Subcutaneous adipose tissue (tissue), 4 donors: Measurements from ENCODE around the gene ARHGEF17. TPM values are rescaled to one million over a fixed set of nuclear protein-coding genes. Genes with fewer than 3 reads are reported as not detected.

ENCODE experiments used
- total RNA-seq, 4 donors: library from RNA; depleted of rRNA; stranded (reverse); fragments of >200 nt; gene quantifications; one replicate each; pipeline ENCODE4 v1.1.0, GENCODE V29; 2016
- TF ChIP-seq, protein P1 (sequence below): fragments of 450-650 bp; IDR thresholded peaks from one replicate; pipeline ENCODE4 v1.5.1; 2016; ENCODE audit warnings: low read depth, mild to moderate bottlenecking, control low read depth, antibody characterized with exemption, moderate library complexity

Gene ARHGEF17
- total RNA-seq, 4 donors from 2014 or later = 13.1 to 95.1 (median 28.3) TPM

DNA sequence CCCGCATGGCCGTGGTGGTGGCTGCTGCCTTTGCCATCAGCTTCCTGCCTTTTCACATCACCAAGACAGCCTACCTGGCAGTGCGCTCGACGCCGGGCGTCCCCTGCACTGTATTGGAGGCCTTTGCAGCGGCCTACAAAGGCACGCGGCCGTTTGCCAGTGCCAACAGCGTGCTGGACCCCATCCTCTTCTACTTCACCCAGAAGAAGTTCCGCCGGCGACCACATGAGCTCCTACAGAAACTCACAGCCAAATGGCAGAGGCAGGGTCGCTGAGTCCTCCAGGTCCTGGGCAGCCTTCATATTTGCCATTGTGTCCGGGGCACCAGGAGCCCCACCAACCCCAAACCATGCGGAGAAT, 10.9 kb upstream of the ARHGEF17 start:
- TF ChIP-seq, protein P1, sequence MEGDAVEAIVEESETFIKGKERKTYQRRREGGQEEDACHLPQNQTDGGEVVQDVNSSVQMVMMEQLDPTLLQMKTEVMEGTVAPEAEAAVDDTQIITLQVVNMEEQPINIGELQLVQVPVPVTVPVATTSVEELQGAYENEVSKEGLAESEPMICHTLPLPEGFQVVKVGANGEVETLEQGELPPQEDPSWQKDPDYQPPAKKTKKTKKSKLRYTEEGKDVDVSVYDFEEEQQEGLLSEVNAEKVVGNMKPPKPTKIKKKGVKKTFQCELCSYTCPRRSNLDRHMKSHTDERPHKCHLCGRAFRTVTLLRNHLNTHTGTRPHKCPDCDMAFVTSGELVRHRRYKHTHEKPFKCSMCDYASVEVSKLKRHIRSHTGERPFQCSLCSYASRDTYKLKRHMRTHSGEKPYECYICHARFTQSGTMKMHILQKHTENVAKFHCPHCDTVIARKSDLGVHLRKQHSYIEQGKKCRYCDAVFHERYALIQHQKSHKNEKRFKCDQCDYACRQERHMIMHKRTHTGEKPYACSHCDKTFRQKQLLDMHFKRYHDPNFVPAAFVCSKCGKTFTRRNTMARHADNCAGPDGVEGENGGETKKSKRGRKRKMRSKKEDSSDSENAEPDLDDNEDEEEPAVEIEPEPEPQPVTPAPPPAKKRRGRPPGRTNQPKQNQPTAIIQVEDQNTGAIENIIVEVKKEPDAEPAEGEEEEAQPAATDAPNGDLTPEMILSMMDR = no peak

DNA sequence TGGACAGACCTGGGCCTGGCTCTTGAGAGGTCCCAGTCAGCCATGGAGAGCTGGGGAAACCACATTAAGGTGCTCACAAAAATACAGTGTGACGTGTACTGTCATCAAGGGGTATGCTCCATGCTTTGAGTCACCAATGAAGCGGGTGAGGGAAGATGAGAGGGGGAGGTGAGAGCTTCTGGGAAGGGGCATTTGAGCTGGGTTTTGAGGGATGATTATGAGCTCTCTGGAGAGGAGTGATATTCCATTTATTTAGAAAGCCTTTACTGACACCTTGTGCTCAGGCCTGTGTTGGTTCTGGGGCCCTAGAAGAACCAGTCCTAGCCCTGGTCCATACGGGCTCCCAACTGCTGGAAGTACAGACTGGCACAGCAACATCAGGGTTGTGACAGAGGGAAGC, 10.4 kb upstream of the ARHGEF17 start:
- TF ChIP-seq, protein P1 = no peak

DNA sequence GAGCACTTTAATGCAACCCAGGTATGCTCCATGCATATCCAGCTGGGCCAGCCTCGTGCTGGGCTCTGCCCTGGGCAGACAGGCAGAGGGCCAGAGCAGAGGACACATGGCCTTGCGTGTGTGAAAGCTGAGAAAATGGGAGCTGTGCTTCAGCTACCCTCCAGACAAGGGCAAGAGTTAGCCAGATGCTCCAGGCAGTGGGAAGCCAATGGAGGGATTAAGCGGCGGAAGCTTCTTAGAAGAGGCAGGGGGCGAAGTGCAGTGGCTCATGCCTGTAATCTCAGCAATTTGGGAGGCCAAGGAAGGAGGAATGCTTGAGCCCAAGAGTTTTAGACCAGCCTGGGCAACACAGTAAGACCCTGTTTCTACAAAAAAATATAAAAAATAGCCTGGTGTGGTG, 9.8 kb upstream of the ARHGEF17 start:
- TF ChIP-seq, protein P1 = no peak

DNA sequence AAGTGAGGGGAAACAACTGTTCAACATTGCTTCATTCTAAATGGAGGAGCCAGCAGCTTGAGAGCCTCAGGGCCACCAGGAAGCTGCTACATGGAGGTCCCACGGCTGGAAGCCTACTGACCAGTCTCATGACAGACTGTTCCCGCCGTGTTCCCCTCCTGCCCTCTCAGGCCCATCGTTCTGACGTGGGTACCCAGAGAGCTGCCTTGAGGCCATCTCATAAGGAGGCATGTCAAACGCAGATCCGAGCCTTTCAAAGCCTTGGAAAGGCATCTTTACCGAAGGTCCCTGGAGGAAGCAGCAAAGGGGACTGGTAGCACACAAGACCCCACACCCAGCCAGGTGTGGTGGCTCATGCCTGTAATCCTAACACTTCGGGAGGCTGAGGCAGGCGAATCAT, 8.3 kb upstream of the ARHGEF17 start:
- TF ChIP-seq, protein P1 = no peak

DNA sequence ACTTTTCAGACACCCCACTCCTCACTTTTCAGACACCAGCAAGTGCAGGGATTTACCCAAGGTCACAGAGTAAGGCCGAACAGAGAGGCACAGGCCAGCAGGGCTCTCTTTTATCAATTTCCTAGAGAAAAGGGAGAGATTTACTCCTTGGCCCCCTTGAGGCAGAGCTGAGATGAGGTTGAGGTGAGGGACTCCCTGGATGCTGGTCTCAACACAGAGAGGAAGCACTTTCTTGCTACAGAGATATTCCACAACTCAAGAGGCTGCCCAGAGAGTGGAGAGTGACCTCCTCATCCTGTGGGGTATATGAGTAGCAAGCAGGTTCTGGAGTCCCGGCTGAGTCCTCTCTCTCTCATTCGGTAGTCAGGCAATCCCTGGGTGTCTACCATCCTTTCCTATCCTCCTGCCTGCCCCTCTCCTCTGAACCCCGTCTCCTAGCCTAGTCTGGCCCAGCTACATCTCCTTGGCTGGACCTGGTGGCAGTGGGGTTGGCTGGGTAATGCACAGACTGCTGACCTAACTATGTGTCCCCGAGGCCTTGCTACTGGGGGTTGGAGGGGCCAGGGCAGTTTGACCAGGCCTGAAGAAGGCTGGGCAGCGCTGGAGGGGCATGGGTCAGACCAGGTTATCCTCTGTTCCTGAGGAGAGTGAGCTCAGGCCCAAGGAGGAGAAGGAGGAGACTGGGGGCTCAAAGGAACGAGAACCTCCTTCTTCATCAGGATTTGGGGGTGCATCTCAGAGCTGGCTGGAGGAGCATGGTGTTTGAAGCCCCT, 1.8 kb upstream of the ARHGEF17 start:
- TF ChIP-seq, protein P1 = no peak

DNA sequence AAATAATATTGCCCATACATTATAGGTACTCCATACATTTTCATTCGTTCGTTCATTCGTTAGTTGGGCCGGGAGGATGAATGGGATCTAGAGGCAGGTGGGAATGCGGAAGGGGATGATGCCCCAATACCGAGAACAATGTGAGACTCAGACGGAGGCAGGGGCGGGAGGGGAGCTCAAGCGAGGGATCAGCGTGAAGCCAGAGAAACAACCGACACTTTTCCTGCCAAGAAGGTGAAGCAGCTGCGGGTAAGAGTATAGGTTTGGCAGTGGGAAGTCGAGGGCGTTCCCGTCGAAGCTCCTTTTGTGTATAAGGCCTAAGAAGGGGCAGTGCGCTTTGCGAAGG, 1.1 kb upstream of the ARHGEF17 start:
- TF ChIP-seq, protein P1 = no peak

DNA sequence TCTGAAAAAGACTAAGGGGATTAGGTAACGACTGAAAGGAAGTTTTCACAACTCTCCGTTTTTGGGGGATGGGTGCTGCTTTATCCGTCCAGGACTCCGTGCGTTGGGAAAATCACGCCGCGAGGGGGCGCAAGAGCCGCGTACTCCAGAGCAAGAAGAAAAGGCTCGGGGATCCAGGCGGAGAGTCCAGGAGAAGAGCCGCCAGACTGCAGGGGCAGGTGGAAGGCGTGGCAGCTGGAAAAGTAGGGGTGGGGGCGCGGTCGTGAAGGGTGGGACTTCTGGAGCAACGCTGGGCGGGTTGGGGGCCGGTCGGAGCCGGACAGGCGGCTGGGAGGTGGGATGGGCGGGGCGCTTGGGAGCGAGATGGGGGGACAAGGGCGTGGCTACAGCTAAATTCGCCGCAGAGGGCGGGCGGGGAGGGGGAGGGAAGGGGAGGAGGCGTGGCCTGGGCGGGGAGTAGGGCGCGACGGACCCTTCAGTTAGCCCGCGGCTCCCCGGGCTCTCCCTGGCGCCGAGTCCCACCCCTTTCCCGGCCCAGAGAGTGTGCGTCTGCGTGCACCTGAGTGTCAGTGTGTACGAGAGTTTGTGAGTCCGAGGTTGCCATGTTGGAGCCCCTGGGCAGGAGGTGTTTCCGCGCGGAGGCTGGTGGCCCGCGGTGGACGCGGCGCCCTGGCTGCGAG, 613 bp upstream of the ARHGEF17 start:
- TF ChIP-seq, protein P1 = no peak
